OCI-LY7 (cell line): ENCODE results near the gene SLC22A8.

Experiments
- EZH2phosphoT487 ChIP-seq: fragments of 200-600 bp; sonication (generic); IDR thresholded peaks from 2 replicates; pipeline ENCODE4 v1.6.1; 2018; ENCODE audit warnings: low read depth, borderline replicate concordance, mild to moderate bottlenecking, mixed run types, antibody characterized with exemption, low read length, moderate library complexity, mixed read lengths
- TF ChIP-seq, protein P1 (sequence below): fragments of 200-600 bp; sonication (generic); conservative IDR thresholded peaks from 2 replicates; pipeline ENCODE4 v1.5.1; 2014; ENCODE audit warnings: mild to moderate bottlenecking, antibody characterized with exemption, low read length, moderate library complexity, mixed read lengths

DNA sequence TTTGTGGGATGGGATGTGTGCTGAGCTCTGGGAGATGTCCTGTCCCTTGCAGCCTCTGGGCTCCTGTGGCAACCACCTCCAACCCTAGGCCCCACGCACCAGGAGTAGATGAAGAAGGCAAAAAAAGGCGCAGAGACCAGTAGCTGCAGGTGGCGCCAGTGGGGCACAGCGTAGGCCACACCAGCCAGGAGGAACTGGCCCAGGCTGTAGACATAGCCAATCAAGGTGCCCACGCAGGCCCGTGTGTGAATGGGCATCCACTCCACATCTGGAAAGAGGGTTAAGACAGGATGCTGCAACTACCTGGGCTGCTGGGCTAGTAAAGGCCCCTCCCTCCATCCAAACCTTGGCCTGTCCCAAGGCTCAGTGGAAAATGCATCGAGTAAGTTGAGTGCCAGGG, 33.9 kb downstream of the SLC22A8 start:
- TF ChIP-seq, protein P1, sequence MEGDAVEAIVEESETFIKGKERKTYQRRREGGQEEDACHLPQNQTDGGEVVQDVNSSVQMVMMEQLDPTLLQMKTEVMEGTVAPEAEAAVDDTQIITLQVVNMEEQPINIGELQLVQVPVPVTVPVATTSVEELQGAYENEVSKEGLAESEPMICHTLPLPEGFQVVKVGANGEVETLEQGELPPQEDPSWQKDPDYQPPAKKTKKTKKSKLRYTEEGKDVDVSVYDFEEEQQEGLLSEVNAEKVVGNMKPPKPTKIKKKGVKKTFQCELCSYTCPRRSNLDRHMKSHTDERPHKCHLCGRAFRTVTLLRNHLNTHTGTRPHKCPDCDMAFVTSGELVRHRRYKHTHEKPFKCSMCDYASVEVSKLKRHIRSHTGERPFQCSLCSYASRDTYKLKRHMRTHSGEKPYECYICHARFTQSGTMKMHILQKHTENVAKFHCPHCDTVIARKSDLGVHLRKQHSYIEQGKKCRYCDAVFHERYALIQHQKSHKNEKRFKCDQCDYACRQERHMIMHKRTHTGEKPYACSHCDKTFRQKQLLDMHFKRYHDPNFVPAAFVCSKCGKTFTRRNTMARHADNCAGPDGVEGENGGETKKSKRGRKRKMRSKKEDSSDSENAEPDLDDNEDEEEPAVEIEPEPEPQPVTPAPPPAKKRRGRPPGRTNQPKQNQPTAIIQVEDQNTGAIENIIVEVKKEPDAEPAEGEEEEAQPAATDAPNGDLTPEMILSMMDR = peak; percentile 39; the same call in 1 of the 2 replicates
- TF ChIP-seq EZH2phosphoT487 = no peak
